Measurements from ENCODE around the gene THAP5. TPM values are rescaled to one million over a fixed set of nuclear protein-coding genes. Genes with fewer than 3 reads are reported as not detected.

The THAP5 gene
- total RNA-seq, 1 donor from 2014 or later = 81.7 TPM

- no peak for DNase-seq
Measured at GRCh38 chr7:108529341-108529740, 40.2 kb downstream of the THAP5 start.

GRCh38 chr7:108528183-108528712 lies 41.3 kb downstream of the THAP5 start:
- DNase-seq = no peak

DNA sequence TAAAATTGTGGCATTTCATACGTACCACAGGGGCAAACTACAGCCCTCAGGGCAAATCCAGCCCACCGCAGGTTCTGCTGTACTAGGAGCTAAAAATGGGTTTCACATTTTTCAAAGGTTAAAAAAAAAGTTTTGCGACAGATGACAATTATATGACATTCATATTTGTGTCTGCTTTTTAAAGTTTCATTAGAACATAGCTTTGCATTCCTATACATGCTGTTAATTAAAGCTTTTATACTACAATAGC lies 42.8 kb downstream of the THAP5 start:
- no peak for DNase-seq

GRCh38 chr7:108525985-108526767 lies 43.3 kb downstream of the THAP5 start, which contains the start of gene PNPLA8:
Gene PNPLA8, minus strand, starts transcription at chr7:108526135. Its CDS starts 10,644 bp downstream, at chr7:108515491.
- peak; percentile 100 for DNase-seq

DNA sequence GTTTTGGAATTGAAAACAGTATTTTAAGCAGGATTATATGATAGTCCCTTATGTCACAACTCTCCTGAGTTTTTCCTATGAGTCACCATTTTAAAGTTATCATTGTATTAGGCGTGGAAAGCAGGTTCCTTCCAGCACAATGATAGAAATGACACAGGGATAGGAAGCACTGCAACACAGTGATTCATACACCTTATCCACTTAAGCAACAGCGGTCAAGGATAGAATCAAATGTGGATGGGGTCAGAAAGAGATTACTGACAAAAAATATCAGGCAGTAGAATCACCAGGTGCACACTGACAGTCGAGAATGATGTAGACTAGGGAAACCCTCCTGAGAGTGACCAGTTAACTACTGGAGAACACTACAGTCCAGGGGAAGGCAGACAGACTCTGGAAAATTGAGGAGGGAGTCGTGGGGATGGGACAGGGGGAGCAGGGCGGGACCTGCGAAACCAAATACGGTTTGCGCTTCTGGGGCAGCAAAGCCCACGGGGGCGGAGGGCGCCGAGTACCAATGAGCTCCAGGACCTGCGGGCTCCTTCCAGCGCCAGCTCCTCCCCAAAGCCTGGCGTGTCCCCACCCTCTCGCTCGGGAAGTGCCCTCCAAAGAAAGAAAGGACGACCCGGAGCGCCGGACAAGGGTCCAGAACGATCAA lies 44.0 kb downstream of the THAP5 start:
- no peak for DNase-seq

DNA sequence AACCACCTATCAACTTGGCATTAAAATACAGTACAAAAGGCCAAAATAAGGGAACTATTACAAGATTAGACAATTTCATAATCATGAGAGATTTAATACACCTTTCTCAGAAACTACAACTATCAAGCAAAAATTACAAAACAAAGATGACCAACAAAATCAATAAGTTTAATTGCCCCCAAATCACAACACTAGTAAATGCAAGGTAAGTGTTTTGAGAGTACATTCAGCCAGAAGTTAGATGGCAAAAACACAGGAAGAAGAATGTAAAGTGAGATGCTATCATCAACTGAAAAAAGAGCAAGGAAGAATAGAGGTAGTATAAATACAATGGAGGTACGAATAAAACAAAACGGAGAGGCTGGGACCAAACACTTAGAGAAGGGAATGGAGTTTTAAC lies 46.7 kb downstream of the THAP5 start:
- no peak for DNase-seq

GRCh38 chr7:108517951-108518350 lies 51.6 kb downstream of the THAP5 start:
- DNase-seq = no peak

- no peak for DNase-seq
Measured at GRCh38 chr7:108515630-108516029, 53.9 kb downstream of the THAP5 start.

DNA sequence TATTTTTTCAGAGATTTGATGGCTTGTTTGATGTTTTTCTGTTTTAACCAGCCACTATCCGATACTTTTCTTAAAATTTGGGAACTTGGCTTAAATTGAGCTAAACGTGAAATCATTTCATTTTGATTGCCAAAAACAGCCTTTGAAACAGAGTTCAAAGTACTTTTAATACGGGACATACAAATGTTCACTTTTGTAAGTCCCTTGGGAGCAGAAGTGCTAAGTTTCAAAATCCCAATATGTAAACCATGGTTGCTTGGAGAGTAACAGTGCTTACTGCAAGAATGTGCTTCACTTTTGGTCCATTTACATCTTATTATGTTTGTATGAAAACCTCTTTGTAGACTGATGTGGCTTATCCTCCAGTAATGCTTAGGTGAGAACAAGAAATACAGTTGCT lies 54.5 kb downstream of the THAP5 start:
- DNase-seq = no peak

Other genes with a start within 250 kb of the THAP5 start
- 112 TPM for gene NRCAM, start 113.3 kb downstream of the THAP5 start, total RNA-seq
- 89.8 TPM for gene PNPLA8, start 43.6 kb downstream of the THAP5 start, total RNA-seq
- 48.2 TPM for gene DNAJB9, start 168 bp upstream of the THAP5 start, total RNA-seq